KOPT-K1 (cell line): Measurements from ENCODE around the gene KLHL29.
"Not testable (repeated sequence)": the region's sequence is repeated elsewhere in the genome, so short reads cannot be mapped to it uniquely, and the experiment has no call there.

Experiments
- H3K27ac ChIP-seq: fragments of 200-600 bp; sonication (generic); 2 replicates; pipeline ENCODE4 v1.5.1; 2016; ENCODE audit warnings: antibody characterized with exemption, mild to moderate bottlenecking, low read depth, low read length; ENCODE audit not compliant: poor library complexity, severe bottlenecking
- H3K36me3 ChIP-seq: fragments of 200-600 bp; sonication (generic); 2 replicates; pipeline ENCODE4 v1.5.1; 2017; ENCODE audit warnings: antibody characterized with exemption, mild to moderate bottlenecking, low read length, moderate library complexity; ENCODE audit not compliant: insufficient read depth
- H3K9me3 ChIP-seq: fragments of 200-600 bp; sonication (generic); 2 replicates; pipeline ENCODE4 v1.5.1; 2017; ENCODE audit warnings: antibody characterized with exemption, low read length, mild to moderate bottlenecking; ENCODE audit not compliant: insufficient read depth, poor library complexity, severe bottlenecking

Gene KLHL29

GRCh38 chr2:23381485-23381884 lies 3.5 kb upstream of the KLHL29 start:
- H3K27ac ChIP-seq = no peak overlapping the region

GRCh38 chr2:23383100-23383499 lies 1.9 kb upstream of the KLHL29 start:
- H3K27ac ChIP-seq = no peak overlapping the region
- no peaks in the 10 kb centered on the region for H3K9me3 ChIP-seq
- no peaks in the 10 kb centered on the region for H3K36me3 ChIP-seq

More at GRCh38 chr2:23381485-23381884, 3.5 kb upstream of the KLHL29 start:
- Histone ChIP-seq H3K9me3 (no peaks in the 10 kb centered on the region), H3K36me3 (no peaks in the 10 kb centered on the region)

GRCh38 chr2:23385351-23385747 lies 370 bp downstream of the KLHL29 start:
- H3K36me3 ChIP-seq = no peaks in the 10 kb centered on the region
- no peaks in the 10 kb centered on the region for H3K9me3 ChIP-seq
- H3K27ac ChIP-seq = no peak overlapping the region

GRCh38 chr2:23385748-23386338 lies 864 bp downstream of the KLHL29 start:
- Histone ChIP-seq H3K36me3 (no peaks in the 10 kb centered on the region), H3K9me3 (no peaks in the 10 kb centered on the region), H3K27ac (no peak overlapping the region)

GRCh38 chr2:23386339-23387220 lies 1.6 kb downstream of the KLHL29 start:
- Histone ChIP-seq H3K9me3 (no peaks in the 10 kb centered on the region), H3K36me3 (no peaks in the 10 kb centered on the region), H3K27ac (no peak overlapping the region)

GRCh38 chr2:23387221-23387550 lies 2.2 kb downstream of the KLHL29 start:
- no peaks in the 10 kb centered on the region for H3K36me3 ChIP-seq
- no peak overlapping the region for H3K27ac ChIP-seq
- H3K9me3 ChIP-seq = no peaks in the 10 kb centered on the region

- H3K9me3 ChIP-seq = no peaks in the 10 kb centered on the region
- H3K36me3 ChIP-seq = no peaks in the 10 kb centered on the region
- no peak overlapping the region for H3K27ac ChIP-seq
Measured at GRCh38 chr2:23387845-23388244, 2.9 kb downstream of the KLHL29 start.

GRCh38 chr2:23388294-23388693 lies 3.3 kb downstream of the KLHL29 start:
- H3K36me3 ChIP-seq = no peaks in the 10 kb centered on the region
- H3K9me3 ChIP-seq = no peaks in the 10 kb centered on the region
- H3K27ac ChIP-seq = no peak overlapping the region

GRCh38 chr2:23388756-23389514 lies 4.0 kb downstream of the KLHL29 start:
- Histone ChIP-seq H3K9me3 (no peaks in the 10 kb centered on the region), H3K27ac (no peak overlapping the region), H3K36me3 (no peaks in the 10 kb centered on the region)

GRCh38 chr2:23390152-23390551 lies 5.2 kb downstream of the KLHL29 start:
- Histone ChIP-seq H3K36me3 (no peaks in the 10 kb centered on the region), H3K27ac (peak overlapping the region; percentile 51), H3K9me3 (no peaks in the 10 kb centered on the region)

GRCh38 chr2:23391237-23391736 lies 6.3 kb downstream of the KLHL29 start:
- H3K36me3 ChIP-seq, H3K27ac ChIP-seq, H3K9me3 ChIP-seq: not testable (repeated sequence)

GRCh38 chr2:23393722-23394121 lies 8.7 kb downstream of the KLHL29 start:
- Histone ChIP-seq H3K36me3 (no peaks in the 10 kb centered on the region), H3K9me3 (no peaks in the 10 kb centered on the region), H3K27ac (no peak overlapping the region)

GRCh38 chr2:23394700-23395099 lies 9.7 kb downstream of the KLHL29 start:
- Histone ChIP-seq H3K9me3 (no peaks in the 10 kb centered on the region), H3K27ac (no peak overlapping the region), H3K36me3 (no peaks in the 10 kb centered on the region)

GRCh38 chr2:23397478-23397877 lies 12.5 kb downstream of the KLHL29 start:
- H3K27ac ChIP-seq = no peak overlapping the region
- H3K9me3 ChIP-seq = no peaks in the 10 kb centered on the region
- no peaks in the 10 kb centered on the region for H3K36me3 ChIP-seq

GRCh38 chr2:23399674-23400261 lies 14.8 kb downstream of the KLHL29 start:
- no peaks in the 10 kb centered on the region for H3K9me3 ChIP-seq
- no peaks in the 10 kb centered on the region for H3K36me3 ChIP-seq
- no peak overlapping the region for H3K27ac ChIP-seq
